Measurements from ENCODE around the gene ST8SIA4. TPM values are rescaled to one million over a fixed set of nuclear protein-coding genes. Genes with fewer than 3 reads are reported as not detected.
"Not testable (repeated sequence)": the region's sequence is repeated elsewhere in the genome, so short reads cannot be mapped to it uniquely, and the experiment has no call there.

Gene ST8SIA4
- total RNA-seq, 2 experiments from 2014 or later = 35.5 to 36.1 TPM

- Mint-ChIP-seq H3K4me3 (no peak overlapping the region), H3K27ac (no peak overlapping the region), H3K9me3 (peaks cover 12% of the 10 kb centered on the region), H3K36me3 (ENCODE audit: low read depth) (peaks cover 6% of the 10 kb centered on the region), H3K27me3 (no peaks in the 10 kb centered on the region), H3K4me1 (peaks cover 14% of the 10 kb centered on the region)
- CTCF ChIA-PET = interaction anchor here (0.7 to 2.1 kb wide), 8 partner anchors 8 to 115 kb away, joined by 3 to 6 read pairs (median 3); partner anchors contain the start of gene ST8SIA4
- DNase-seq = no peak
- POLR2A ChIA-PET = no interaction called here
These were observed 114.7 kb downstream of the ST8SIA4 start for GRCh38 chr5:100788417-100788816.

DNA sequence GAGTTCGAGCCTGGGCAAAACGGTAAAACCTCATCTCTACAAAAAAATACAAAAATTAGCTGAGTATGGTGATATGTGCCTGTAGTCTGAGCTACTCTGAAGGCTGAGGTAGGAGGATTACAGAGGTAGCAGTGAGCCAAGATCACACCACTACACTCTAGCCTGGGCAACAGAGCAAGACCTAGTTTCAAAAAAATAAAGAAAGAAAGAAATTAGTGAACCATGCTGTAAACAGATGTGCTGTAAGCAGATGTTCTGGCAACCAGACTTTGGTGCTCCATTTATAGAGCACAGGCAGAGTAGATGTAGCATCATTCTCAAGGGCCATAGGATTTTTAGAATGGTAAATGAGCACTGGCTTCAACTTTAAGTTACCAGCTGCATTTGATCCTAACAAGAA, 115.4 kb downstream of the ST8SIA4 start:
- Mint-ChIP-seq H3K4me1 (peaks cover 14% of the 10 kb centered on the region), H3K27me3 (no peaks in the 10 kb centered on the region), H3K9me3 (peaks cover 7% of the 10 kb centered on the region), H3K27ac (no peak overlapping the region), H3K4me3 (no peak overlapping the region), H3K36me3 (ENCODE audit: low read depth) (peaks cover 7% of the 10 kb centered on the region)
- no peak for DNase-seq
- CTCF ChIA-PET = interaction anchor here (1.1 to 2.1 kb wide), 4 partner anchors 11 to 113 kb away, joined by 3 to 6 read pairs (median 4); no protein-coding TSS in a partner anchor
- POLR2A ChIA-PET = no interaction called here

- H3K9me3 Mint-ChIP-seq = peaks cover 11% of the 10 kb centered on the region
- H3K27me3 Mint-ChIP-seq; H3K36me3 Mint-ChIP-seq (ENCODE audit: low read depth); H3K27ac Mint-ChIP-seq; H3K4me3 Mint-ChIP-seq; POLR2A ChIA-PET; DNase-seq; CTCF ChIA-PET: not testable (repeated sequence)
- peaks cover 20% of the 10 kb centered on the region for H3K4me1 Mint-ChIP-seq
These were observed 117.5 kb downstream of the ST8SIA4 start for GRCh38 chr5:100785536-100785935.

- ChIA-PET CTCF (interaction anchor here (1.0 to 1.1 kb wide), 3 partner anchors 8 to 14 kb away, joined by 3 read pairs; no protein-coding TSS in a partner anchor), POLR2A (interaction anchor here (0.7 to 1.1 kb wide), 3 partner anchors 120 to 260 kb away, joined by 3 read pairs; partner anchors contain the start of gene ST8SIA4)
- H3K9me3 Mint-ChIP-seq = peaks cover 16% of the 10 kb centered on the region
- H3K4me3 Mint-ChIP-seq = peak overlapping the region; percentile 62
- peaks cover 39% of the 10 kb centered on the region for H3K4me1 Mint-ChIP-seq
- peaks cover 11% of the 10 kb centered on the region for H3K36me3 Mint-ChIP-seq (ENCODE audit: low read depth)
- no peaks in the 10 kb centered on the region for H3K27me3 Mint-ChIP-seq
- peak overlapping the region; percentile 94 for H3K27ac Mint-ChIP-seq
- DNase-seq = no peak
These were observed 122.7 kb downstream of the ST8SIA4 start for GRCh38 chr5:100780376-100780870.

GRCh38 chr5:100779669-100780375, 123.3 kb downstream of the ST8SIA4 start:
- Mint-ChIP-seq H3K27ac (peak overlapping the region; percentile 94), H3K4me1 (peaks cover 39% of the 10 kb centered on the region), H3K36me3 (ENCODE audit: low read depth) (peaks cover 10% of the 10 kb centered on the region), H3K27me3 (no peaks in the 10 kb centered on the region), H3K9me3 (peaks cover 16% of the 10 kb centered on the region), H3K4me3 (peak overlapping the region; percentile 62)
- ChIA-PET POLR2A (interaction anchor here (0.7 to 1.1 kb wide), 3 partner anchors 121 to 259 kb away, joined by 3 read pairs; partner anchors contain the start of gene ST8SIA4), CTCF (interaction anchor here (1.0 to 1.1 kb wide), 3 partner anchors 9 to 15 kb away, joined by 3 read pairs; no protein-coding TSS in a partner anchor)
- DNase-seq = no peak

DNA sequence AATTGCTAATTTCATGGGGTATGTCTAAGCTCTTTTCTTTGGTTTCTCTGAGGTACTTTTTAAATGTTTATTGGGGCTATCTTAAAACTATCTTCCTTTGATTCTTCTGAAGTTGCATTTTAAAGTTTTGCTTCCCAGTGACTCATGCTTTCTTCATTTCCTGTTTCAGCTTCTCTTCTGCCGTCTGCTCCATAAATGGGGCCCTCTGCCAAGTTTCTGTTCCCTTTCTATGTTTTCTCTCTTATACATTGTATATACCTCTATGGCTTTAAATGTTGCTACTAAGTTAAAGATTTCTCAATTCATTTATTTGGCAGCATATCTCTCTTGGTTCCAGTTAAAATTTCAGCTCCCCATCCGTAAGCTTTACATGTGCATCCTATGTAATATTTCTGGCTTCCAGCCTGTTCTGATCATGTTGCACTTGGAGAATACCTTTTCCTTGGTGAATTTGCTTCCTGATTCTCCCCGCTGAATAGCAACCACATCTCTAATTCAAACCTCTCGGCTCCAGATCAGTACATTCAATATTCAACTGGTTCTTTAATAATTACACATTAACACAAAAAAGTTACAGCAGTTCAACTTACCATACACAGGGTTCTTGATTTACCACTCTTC, 125.3 kb downstream of the ST8SIA4 start:
- H3K36me3 Mint-ChIP-seq (ENCODE audit: low read depth) = peaks cover 6% of the 10 kb centered on the region
- H3K27me3 Mint-ChIP-seq = no peaks in the 10 kb centered on the region
- POLR2A ChIA-PET = no interaction called here
- peak overlapping the region; percentile 1 for H3K27ac Mint-ChIP-seq
- DNase-seq = no peak
- no peak overlapping the region for H3K4me3 Mint-ChIP-seq
- H3K4me1 Mint-ChIP-seq = peaks cover 39% of the 10 kb centered on the region
- H3K9me3 Mint-ChIP-seq = peaks cover 11% of the 10 kb centered on the region
- CTCF ChIA-PET = interaction anchor here (0.9 to 1.5 kb wide), 2 partner anchors 25 to 58 kb away, joined by 3 read pairs; no protein-coding TSS in a partner anchor

DNA sequence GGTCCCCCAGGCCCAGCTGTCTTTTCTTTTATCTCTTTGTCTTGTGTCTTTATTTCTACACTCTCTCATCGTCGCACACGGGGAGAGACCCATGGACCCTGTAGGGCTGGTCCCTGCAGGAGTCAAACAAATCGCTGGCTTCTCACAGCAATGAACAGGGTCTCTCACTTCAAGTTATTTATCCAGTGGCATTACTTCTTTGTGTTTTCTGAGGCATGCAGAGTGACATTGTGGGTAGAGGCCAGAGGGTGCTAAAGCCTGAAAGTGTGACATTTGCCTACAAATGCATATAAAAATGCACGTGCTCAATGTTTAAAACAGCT, 127.6 kb downstream of the ST8SIA4 start:
- no peak for DNase-seq
- Mint-ChIP-seq H3K36me3 (ENCODE audit: low read depth) (peaks cover 6% of the 10 kb centered on the region), H3K4me1 (peaks cover 30% of the 10 kb centered on the region), H3K27ac (no peak overlapping the region), H3K9me3 (peaks cover 5% of the 10 kb centered on the region), H3K27me3 (no peaks in the 10 kb centered on the region), H3K4me3 (no peak overlapping the region)
- ChIA-PET CTCF (interaction anchor here (1.6 kb wide), 1 partner anchor 13 kb away, joined by 6 read pairs; no protein-coding TSS in a partner anchor), POLR2A (no interaction called here)

- H3K9me3 Mint-ChIP-seq = no peaks in the 10 kb centered on the region
- no peak overlapping the region for H3K27ac Mint-ChIP-seq
- no peak for DNase-seq
- H3K27me3 Mint-ChIP-seq = peaks cover 3% of the 10 kb centered on the region
- no peaks in the 10 kb centered on the region for H3K36me3 Mint-ChIP-seq (ENCODE audit: low read depth)
- ChIA-PET POLR2A (interaction anchor here (0.6 kb wide), 1 partner anchor 57 kb away, joined by 3 read pairs; no protein-coding TSS in a partner anchor), CTCF (interaction anchor here (1.7 kb wide), 1 partner anchor 9 kb away, joined by 3 read pairs; no protein-coding TSS in a partner anchor)
- H3K4me1 Mint-ChIP-seq = peaks cover 5% of the 10 kb centered on the region
- H3K4me3 Mint-ChIP-seq = no peak overlapping the region
These were observed 130.5 kb downstream of the ST8SIA4 start for GRCh38 chr5:100772548-100772947.

DNA sequence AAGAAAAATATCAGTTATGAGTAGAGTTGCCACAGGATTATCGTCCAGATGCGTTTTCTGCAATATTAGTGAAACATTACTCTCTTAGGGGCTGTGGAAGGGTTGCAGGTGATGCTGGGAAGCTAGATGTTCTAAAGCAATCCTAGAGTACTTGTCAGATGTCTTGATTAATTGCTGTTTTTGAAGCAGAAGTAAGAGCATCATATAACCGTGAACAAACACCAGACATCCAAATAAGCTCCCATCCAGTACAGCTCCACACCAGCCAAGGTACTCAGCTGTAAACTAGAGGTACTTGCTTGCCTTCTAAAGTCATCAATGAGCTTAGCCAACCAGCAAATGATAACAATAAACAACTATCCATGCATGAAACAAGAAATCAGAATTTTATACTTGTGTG, 131.1 kb downstream of the ST8SIA4 start:
- H3K9me3 Mint-ChIP-seq = no peaks in the 10 kb centered on the region
- peaks cover 3% of the 10 kb centered on the region for H3K27me3 Mint-ChIP-seq
- H3K4me3 Mint-ChIP-seq = no peak overlapping the region
- H3K36me3 Mint-ChIP-seq (ENCODE audit: low read depth) = no peaks in the 10 kb centered on the region
- no peak overlapping the region for H3K27ac Mint-ChIP-seq
- ChIA-PET POLR2A (no interaction called here), CTCF (interaction anchor here (1.7 kb wide), 1 partner anchor 8 kb away, joined by 3 read pairs; no protein-coding TSS in a partner anchor)
- H3K4me1 Mint-ChIP-seq = peaks cover 3% of the 10 kb centered on the region
- no peak for DNase-seq

- Mint-ChIP-seq H3K36me3 (ENCODE audit: low read depth) (no peaks in the 10 kb centered on the region), H3K4me3 (no peak overlapping the region), H3K27me3 (peaks cover 3% of the 10 kb centered on the region), H3K4me1 (no peaks in the 10 kb centered on the region), H3K27ac (no peak overlapping the region), H3K9me3 (no peaks in the 10 kb centered on the region)
- CTCF ChIA-PET = no interaction called here
- POLR2A ChIA-PET = no interaction called here
- no peak for DNase-seq
These were observed 131.9 kb downstream of the ST8SIA4 start for GRCh38 chr5:100771181-100771580.

DNA sequence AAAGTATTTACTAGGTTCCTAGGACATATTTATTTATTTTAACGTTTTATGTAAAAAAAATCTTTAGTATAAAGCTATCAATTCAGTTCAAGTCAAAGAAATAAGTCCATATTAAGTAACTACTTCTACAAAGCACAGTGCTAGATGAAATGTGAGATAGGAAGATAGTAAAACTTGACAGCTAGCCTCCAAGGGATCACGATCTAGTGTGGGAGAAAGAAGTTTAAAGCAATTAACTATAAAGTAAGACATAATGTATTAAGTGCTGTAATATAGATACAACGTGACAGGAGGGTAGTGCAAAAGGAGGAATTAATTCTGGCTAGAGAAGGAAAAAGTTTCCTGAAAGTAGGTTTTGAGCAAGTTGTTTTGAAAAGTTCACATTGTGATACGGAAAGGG, 134.9 kb downstream of the ST8SIA4 start:
- ChIA-PET POLR2A (no interaction called here), CTCF (interaction anchor here (1.3 kb wide), 1 partner anchor 11 kb away, joined by 3 read pairs; no protein-coding TSS in a partner anchor)
- Mint-ChIP-seq H3K27me3 (peaks cover 5% of the 10 kb centered on the region), H3K9me3 (no peaks in the 10 kb centered on the region), H3K4me3 (no peak overlapping the region), H3K4me1 (no peaks in the 10 kb centered on the region), H3K36me3 (ENCODE audit: low read depth) (no peaks in the 10 kb centered on the region), H3K27ac (no peak overlapping the region)
- DNase-seq = no peak

DNA sequence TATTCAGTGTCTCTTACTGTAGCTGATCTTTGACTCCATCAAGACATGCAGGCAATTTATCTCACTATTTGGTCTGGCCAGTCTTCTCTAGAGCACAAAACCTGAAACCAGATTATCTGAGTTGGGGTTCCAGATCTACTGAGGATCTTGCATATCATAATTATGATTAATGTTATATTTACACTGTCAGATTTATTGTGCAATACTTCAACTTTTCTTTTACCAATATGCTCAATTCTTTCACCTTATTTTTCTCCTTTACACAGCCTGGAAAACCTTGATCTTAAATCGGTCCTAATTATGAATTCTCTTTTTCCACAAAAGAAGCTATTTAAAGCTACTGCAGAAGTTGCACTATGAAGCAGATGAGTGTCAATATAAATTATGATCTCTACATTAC, 140.1 kb downstream of the ST8SIA4 start:
- H3K27ac Mint-ChIP-seq = no peak overlapping the region
- no peaks in the 10 kb centered on the region for H3K4me1 Mint-ChIP-seq
- no peak for DNase-seq
- ChIA-PET CTCF (interaction anchor here (0.6 to 0.8 kb wide), 3 partner anchors 9 to 94 kb away, joined by 3 read pairs; no protein-coding TSS in a partner anchor), POLR2A (no interaction called here)
- H3K36me3 Mint-ChIP-seq (ENCODE audit: low read depth) = no peaks in the 10 kb centered on the region
- H3K9me3 Mint-ChIP-seq = no peaks in the 10 kb centered on the region
- no peak overlapping the region for H3K4me3 Mint-ChIP-seq
- H3K27me3 Mint-ChIP-seq = peaks cover 2% of the 10 kb centered on the region

GRCh38 chr5:100762108-100762507, 141.0 kb downstream of the ST8SIA4 start:
- Mint-ChIP-seq H3K9me3 (no peaks in the 10 kb centered on the region), H3K27ac (no peak overlapping the region), H3K4me1 (no peaks in the 10 kb centered on the region), H3K27me3 (peaks cover 2% of the 10 kb centered on the region), H3K4me3 (no peak overlapping the region), H3K36me3 (ENCODE audit: low read depth) (no peaks in the 10 kb centered on the region)
- ChIA-PET POLR2A (no interaction called here), CTCF (interaction anchor here (0.8 kb wide), 1 partner anchor 12 kb away, joined by 4 read pairs; no protein-coding TSS in a partner anchor)
- DNase-seq = no peak
